Cardiac fibroblast (primary cell): Measurements from ENCODE around the gene SLC66A3.
A peak's percentile ranks its signal among the peaks of the same experiment; 100 is the strongest.
"Not testable (repeated sequence)": the region's sequence is repeated elsewhere in the genome, so short reads cannot be mapped to it uniquely, and the experiment has no call there.

Experiments used
- DNase-seq, 2 donors: peaks; one replicate each; pipeline versions ENCODE4 v3.0.0 to v3.0.0-alpha.2; 2010; ENCODE audit warnings: low read depth in 2 of 2
- H3K4me3 ChIP-seq, 2 donors: replicated peaks in 1 of 2; 1 replicate in 1 of 2; 2 replicates in 1 of 2; pipeline ENCODE4 v1.5.1; 2011; ENCODE audit warnings: low read depth in 2 of 2, low read length in 2 of 2, mild to moderate bottlenecking in 2 of 2, moderate library complexity in 1 of 2
- CTCF ChIP-seq: IDR thresholded peaks from one replicate; pipeline ENCODE4 v1.5.1; 2011; ENCODE audit warnings: low read depth, mild to moderate bottlenecking, low read length, inconsistent platforms

SLC66A3 gene

GRCh38 chr2:11160731-11161455, 5.6 kb downstream of the SLC66A3 start:
- DNase-seq, result no peak
- H3K4me3 ChIP-seq, result no peak overlapping the region
- no peak for TF ChIP-seq CTCF

- DNase-seq, result no peak
Observed at GRCh38 chr2:11161747-11162146, 6.5 kb downstream of the SLC66A3 start.

GRCh38 chr2:11163439-11164317, 8.4 kb downstream of the SLC66A3 start:
- DNase-seq, result no peak
- no peak overlapping the region for H3K4me3 ChIP-seq
- TF ChIP-seq CTCF, result no peak

More at GRCh38 chr2:11161747-11162146, 6.5 kb downstream of the SLC66A3 start:
- no peak for TF ChIP-seq CTCF
- no peak overlapping the region for H3K4me3 ChIP-seq

GRCh38 chr2:11165046-11165445, 9.8 kb downstream of the SLC66A3 start:
- not testable (repeated sequence) for H3K4me3 ChIP-seq, DNase-seq

- TF ChIP-seq CTCF, result no peak
- no peak overlapping the region for H3K4me3 ChIP-seq
- no peak for DNase-seq
Observed at GRCh38 chr2:11166476-11166875, 11.2 kb downstream of the SLC66A3 start.

GRCh38 chr2:11168488-11168887, 13.2 kb downstream of the SLC66A3 start:
- no peak overlapping the region for H3K4me3 ChIP-seq
- TF ChIP-seq CTCF, result no peak
- DNase-seq, result no peak

- peak; percentile 26 to 36 for DNase-seq
- no peak for TF ChIP-seq CTCF
- H3K4me3 ChIP-seq, result no peak overlapping the region
Observed at GRCh38 chr2:11169333-11169732, 14.1 kb downstream of the SLC66A3 start.
